Vagina (tissue), 2 donors: ENCODE data around the gene MYO10.

ENCODE experiments used
- CTCF ChIP-seq, 3 experiments: fragments of 450-650 bp in 2 of 3; fragments of 200-600 bp in 1 of 3; sonication (generic) in 1 of 3; IDR thresholded peaks; one replicate each; pipeline ENCODE4 v1.5.1; 2017 to 2019; ENCODE audit warnings: antibody characterized with exemption in 3 of 3, mild to moderate bottlenecking in 2 of 3, moderate library complexity in 2 of 3
- POLR2AphosphoS5 ChIP-seq, 2 donors: sonication (generic); formaldehyde crosslinking; IDR thresholded peaks; one replicate each; pipeline ENCODE4 v1.9.0; 2017; ENCODE audit warnings: antibody characterized with exemption in 2 of 2, mild to moderate bottlenecking in 2 of 2, low read depth in 1 of 2; ENCODE audit not compliant: insufficient read depth in 1 of 2

GRCh38 chr5:16922430-16922829, 13.7 kb downstream of the MYO10 start:
- TF ChIP-seq CTCF (IDR thresholded peaks at IDR 0.05) (no peak), POLR2AphosphoS5 (IDR thresholded peaks at IDR 0.05; ENCODE audit: insufficient read depth in 1 of 2, low read depth in 1 of 2) (no peak)
